Testis (tissue), 3 donors: ENCODE data around the gene USP2. TPM values are rescaled to one million over a fixed set of nuclear protein-coding genes. Genes with fewer than 3 reads are reported as not detected.

Experiments used
- DNase-seq: peaks from one replicate; pipeline ENCODE4 v3.0.0-alpha.2; 2019
- H3K27ac ChIP-seq, 2 donors: fragments of 200-600 bp; sonication (generic); one replicate each; pipeline ENCODE4 v1.5.1; 2019
- H3K27me3 ChIP-seq: fragments of 200-600 bp; sonication (generic); one replicate; pipeline ENCODE4 v1.5.1; 2019
- H3K36me3 ChIP-seq: fragments of 200-600 bp; sonication (generic); one replicate; pipeline ENCODE4 v1.5.1; 2017; ENCODE audit warnings: low read depth; ENCODE audit errors: missing control alignments
- H3K4me1 ChIP-seq: fragments of 200-600 bp; sonication (generic); one replicate; pipeline ENCODE4 v1.5.1; 2019
- H3K4me3 ChIP-seq, 2 donors: fragments of 200-600 bp; sonication (generic); one replicate each; pipeline ENCODE4 v1.5.1; 2017 to 2019
- H3K9me3 ChIP-seq: fragments of 200-600 bp; sonication (generic); one replicate; pipeline ENCODE4 v1.5.1; 2017
- CTCF ChIP-seq, 3 experiments: fragments of 450-650 bp in 2 of 3; fragments of 200-600 bp in 1 of 3; sonication (generic) in 1 of 3; IDR thresholded peaks; one replicate each; pipeline ENCODE4 v1.5.1; 2016 to 2019; ENCODE audit warnings: antibody characterized with exemption in 3 of 3, mild to moderate bottlenecking in 2 of 3, moderate library complexity in 1 of 3
- POLR2A ChIP-seq: fragments of 450-650 bp; IDR thresholded peaks from one replicate; pipeline ENCODE4 v1.6.1; 2017; ENCODE audit warnings: antibody characterized with exemption, mild to moderate bottlenecking, moderate library complexity
- WGBS, 2 donors: methylation state at CpG; one replicate each; pipeline ENCODE4 v1.1.5; 2018; 5-methylcytosine and 5-hydroxymethylcytosine counted together
- intact Hi-C: fragments of 100-400 bp; cut with DNase I; formaldehyde crosslinking; loops from one replicate; pipeline ENCODE4 v1.15.1; 2023; ENCODE audit warnings: low total_unique reads
- polyA plus RNA-seq: library from polyadenylated mRNA; stranded (reverse); fragments of 350-450 nt; fragmentation: Illumina TruSeq; extraction: RNeasy Lipid Tissue Mini Kit (QIAGEN cat#74804); gene quantifications from one replicate; pipeline ENCODE4 v1.2.3, GENCODE V29; 2014; ENCODE audit warnings: low read depth, low replicate concordance; ENCODE audit not compliant: insufficient read depth
- total RNA-seq, 2 donors: library from RNA; depleted of rRNA; stranded (reverse); fragments of >200 nt; gene quantifications; one replicate each; pipeline ENCODE4 v1.2.3, GENCODE V29; 2016

Gene USP2
- total and polyA plus RNA-seq, 3 donors from 2014 or later, result 41.2 to 168 (median 100) TPM

GRCh38 chr11:119322360-119322739, 59.1 kb downstream of the USP2 start:
- intact Hi-C loops, result loop anchor here (5.0 kb wide), 1 partner anchor 115 kb away; the partner anchor contains the start of gene CBL
- Histone ChIP-seq H3K4me3 (no peak overlapping the region), H3K9me3 (no peaks in the 10 kb centered on the region), H3K27me3 (no peaks in the 10 kb centered on the region), H3K27ac (peak overlapping the region; percentile 61 to 80), H3K36me3 (no peaks in the 10 kb centered on the region), H3K4me1 (peaks cover 23% of the 10 kb centered on the region)
- no peak for DNase-seq
- WGBS, 2 donors, result 27 to 48% methylated on average over 6 of the region's 6 CpGs
- TF ChIP-seq CTCF (IDR thresholded peaks at IDR 0.05), result peak in 1 of 3 experiments; percentile 14
- TF ChIP-seq POLR2A, result no peak

GRCh38 chr11:119320776-119321524, 60.5 kb downstream of the USP2 start:
- H3K4me1 ChIP-seq, result peaks cover 33% of the 10 kb centered on the region
- intact Hi-C loops, result loop anchor here (5.0 kb wide), 1 partner anchor 114 kb away; the partner anchor contains the start of gene CBL
- no peaks in the 10 kb centered on the region for H3K9me3 ChIP-seq

GRCh38 chr11:119320240-119320775, 61.2 kb downstream of the USP2 start:
- peak overlapping the region; percentile 61 to 80 for H3K27ac ChIP-seq
- peaks cover 40% of the 10 kb centered on the region for H3K4me1 ChIP-seq
- TF ChIP-seq CTCF (IDR thresholded peaks at IDR 0.05) (no peak), POLR2A (no peak)
- H3K9me3 ChIP-seq, result no peaks in the 10 kb centered on the region
- H3K27me3 ChIP-seq, result no peaks in the 10 kb centered on the region
- no peak for DNase-seq
- peak overlapping the region; percentile 42 to 63 for H3K4me3 ChIP-seq
- 33 to 37% methylated on average over 14 to 17 of the region's 17 CpGs for WGBS, 2 donors
- intact Hi-C loops, result loop anchor here (5.0 kb wide), 1 partner anchor 113 kb away; the partner anchor contains the start of gene CBL
- H3K36me3 ChIP-seq, result no peaks in the 10 kb centered on the region

More at GRCh38 chr11:119320776-119321524, 60.5 kb downstream of the USP2 start:
- Histone ChIP-seq H3K27me3 (no peaks in the 10 kb centered on the region), H3K36me3 (no peaks in the 10 kb centered on the region), H3K4me3 (peak overlapping the region; percentile 42 to 63), H3K27ac (peak overlapping the region; percentile 61 to 80)
- WGBS, 2 donors, result 0 to 5% methylated on average over 4 to 21 of the region's 60 CpGs
- no peak for DNase-seq
- TF ChIP-seq POLR2A, result no peak

- Histone ChIP-seq H3K27ac (peak overlapping the region; percentile 61 to 80), H3K36me3 (no peaks in the 10 kb centered on the region), H3K9me3 (no peaks in the 10 kb centered on the region), H3K4me1 (peaks cover 42% of the 10 kb centered on the region), H3K4me3 (no peak overlapping the region), H3K27me3 (no peaks in the 10 kb centered on the region)
- TF ChIP-seq POLR2A (no peak), CTCF (IDR thresholded peaks at IDR 0.05) (no peak)
- 51 to 70% methylated on average over 11 of the region's 11 CpGs for WGBS, 2 donors
- no peak for DNase-seq
- intact Hi-C loops, result loop anchor here (5.0 kb wide), 1 partner anchor 112 kb away; the partner anchor contains the start of gene CBL
Measured at GRCh38 chr11:119319700-119320239, 61.7 kb downstream of the USP2 start.

- no peaks in the 10 kb centered on the region for H3K9me3 ChIP-seq
- H3K36me3 ChIP-seq, result no peaks in the 10 kb centered on the region
- no peak overlapping the region for H3K4me3 ChIP-seq
- peak overlapping the region in 1 of 2 donors; percentile 45 for H3K27ac ChIP-seq
- H3K27me3 ChIP-seq, result no peaks in the 10 kb centered on the region
- intact Hi-C loops, result no loop called here
- DNase-seq, result no peak
- TF ChIP-seq CTCF (IDR thresholded peaks at IDR 0.05), result no peak
- TF ChIP-seq POLR2A, result no peak
- H3K4me1 ChIP-seq, result peaks cover 42% of the 10 kb centered on the region
- WGBS, 2 donors, result 84 to 95% methylated on average over 4 to 8 of the region's 8 CpGs
Measured at GRCh38 chr11:119319136-119319699, 62.3 kb downstream of the USP2 start.
